ENCODE measurements around the gene STXBP5L.
"Not testable (repeated sequence)": the region's sequence is repeated elsewhere in the genome, so short reads cannot be mapped to it uniquely, and the experiment has no call there.

GRCh38 chr3:121388308-121388707 is 480.3 kb downstream of the STXBP5L start:
- TF ChIP-seq CTCF, EP300 (IDR thresholded peaks at IDR 0.05): not testable (repeated sequence)
